ENCODE measurements around the gene NRXN3.
A peak's percentile ranks its signal among the peaks of the same experiment; 100 is the strongest.

NRXN3 gene

GRCh38 chr14:78764240-78764639, 594.1 kb downstream of the NRXN3 start:
- no peak overlapping the region for H3K4me3 ChIP-seq
- H3K36me3 ChIP-seq = no peaks in the 10 kb centered on the region
- TF ChIP-seq Cebpa-rat (IDR thresholded peaks at IDR 0.05) = no peak
- no peak overlapping the region; a peak in 1 of 22 replicates for H3K9ac ChIP-seq
- peak overlapping the region in 3 of 11 experiments; percentile 26 to 52 (median 33); a peak in 4 of 22 replicates for H3K27ac ChIP-seq
- no peaks in the 10 kb centered on the region for H3K9me3 ChIP-seq (replicated peaks in 1 of 11)
- H4K20me1 ChIP-seq = no peaks in the 10 kb centered on the region
- H3K4me1 ChIP-seq = peaks cover 0 to 57% (median 14%) of the 10 kb centered on the region in 10 experiments; a peak in 12 of 20 replicates
- peak overlapping the region in 8 of 11 experiments; percentile 5 to 74 (median 38); a peak in 11 of 22 replicates for H3K4me2 ChIP-seq
- no peaks in the 10 kb centered on the region for H3K27me3 ChIP-seq

- H3K4me2 ChIP-seq = peak overlapping the region in 7 of 11 experiments; percentile 5 to 74 (median 44); a peak in 10 of 22 replicates
- no peak overlapping the region for H3K4me3 ChIP-seq
- peak overlapping the region in 3 of 11 experiments; percentile 26 to 52 (median 33); a peak in 4 of 22 replicates for H3K27ac ChIP-seq
- peaks cover 0 to 61% (median 14%) of the 10 kb centered on the region in 10 experiments; a peak in 12 of 20 replicates for H3K4me1 ChIP-seq
- no peaks in the 10 kb centered on the region for H3K9me3 ChIP-seq (replicated peaks in 1 of 11)
- no peaks in the 10 kb centered on the region for H3K36me3 ChIP-seq
- no peaks in the 10 kb centered on the region for H4K20me1 ChIP-seq
- TF ChIP-seq Cebpa-rat (IDR thresholded peaks at IDR 0.05) = no peak
- H3K9ac ChIP-seq = no peak overlapping the region; a peak in 1 of 22 replicates
- H3K27me3 ChIP-seq = no peaks in the 10 kb centered on the region
Observed at GRCh38 chr14:78764645-78765044, 594.5 kb downstream of the NRXN3 start.

GRCh38 chr14:78767436-78767835, 597.3 kb downstream of the NRXN3 start:
- Histone ChIP-seq H4K20me1 (no peaks in the 10 kb centered on the region), H3K4me2 (peak overlapping the region in 6 of 11 experiments; percentile 21 to 69 (median 42); a peak in 11 of 22 replicates), H3K27me3 (no peaks in the 10 kb centered on the region), H3K9ac (no peak overlapping the region), H3K27ac (peak overlapping the region in 5 of 11 experiments; percentile 2 to 58 (median 45); a peak in 6 of 22 replicates), H3K9me3 (replicated peaks in 1 of 11) (no peaks in the 10 kb centered on the region), H3K4me3 (no peak overlapping the region), H3K4me1 (peaks cover 0 to 78% (median 14%) of the 10 kb centered on the region in 10 experiments; a peak in 12 of 20 replicates), H3K36me3 (no peaks in the 10 kb centered on the region)
- TF ChIP-seq Cebpa-rat (IDR thresholded peaks at IDR 0.05) = peak in 2 of 11 experiments; percentile 44 to 47; a peak in 2 of 22 replicates

- Histone ChIP-seq H3K36me3 (no peaks in the 10 kb centered on the region), H3K9me3 (replicated peaks in 1 of 11) (no peaks in the 10 kb centered on the region), H3K4me1 (no peaks in the 10 kb centered on the region), H3K27ac (no peak overlapping the region), H3K27me3 (no peaks in the 10 kb centered on the region), H3K4me2 (no peak overlapping the region), H4K20me1 (no peaks in the 10 kb centered on the region), H3K4me3 (no peak overlapping the region), H3K9ac (no peak overlapping the region)
- no peak for TF ChIP-seq Cebpa-rat (IDR thresholded peaks at IDR 0.05)
Observed at GRCh38 chr14:78782551-78782950, 612.4 kb downstream of the NRXN3 start.

GRCh38 chr14:78785265-78785664, 615.1 kb downstream of the NRXN3 start:
- TF ChIP-seq Cebpa-rat (IDR thresholded peaks at IDR 0.05) = no peak
- H3K9me3 ChIP-seq (replicated peaks in 1 of 11) = no peaks in the 10 kb centered on the region
- H3K9ac ChIP-seq = no peak overlapping the region
- no peak overlapping the region for H3K27ac ChIP-seq
- H3K4me1 ChIP-seq = no peaks in the 10 kb centered on the region
- no peaks in the 10 kb centered on the region for H3K27me3 ChIP-seq
- H3K4me3 ChIP-seq = no peak overlapping the region
- H3K4me2 ChIP-seq = no peak overlapping the region
- H4K20me1 ChIP-seq = no peaks in the 10 kb centered on the region
- no peaks in the 10 kb centered on the region for H3K36me3 ChIP-seq

- H3K4me2 ChIP-seq = no peak overlapping the region
- no peak for TF ChIP-seq Cebpa-rat (IDR thresholded peaks at IDR 0.05)
- H3K36me3 ChIP-seq = no peaks in the 10 kb centered on the region
- no peaks in the 10 kb centered on the region for H3K9me3 ChIP-seq (replicated peaks in 1 of 11)
- no peak overlapping the region for H3K27ac ChIP-seq
- H4K20me1 ChIP-seq = no peaks in the 10 kb centered on the region
- H3K4me3 ChIP-seq = no peak overlapping the region
- no peaks in the 10 kb centered on the region for H3K4me1 ChIP-seq
- no peak overlapping the region for H3K9ac ChIP-seq
- no peaks in the 10 kb centered on the region for H3K27me3 ChIP-seq
Observed at GRCh38 chr14:78788467-78789360, 618.5 kb downstream of the NRXN3 start.

- H4K20me1 ChIP-seq = no peaks in the 10 kb centered on the region
Observed at GRCh38 chr14:78790271-78790670, 620.1 kb downstream of the NRXN3 start.

GRCh38 chr14:78798757-78799156, 628.6 kb downstream of the NRXN3 start:
- H3K4me3 ChIP-seq = no peak overlapping the region
- H3K9ac ChIP-seq = no peak overlapping the region
- no peak overlapping the region for H3K4me2 ChIP-seq
- H3K27me3 ChIP-seq = no peaks in the 10 kb centered on the region
- no peak for TF ChIP-seq Cebpa-rat (IDR thresholded peaks at IDR 0.05)
- H3K27ac ChIP-seq = no peak overlapping the region
- no peaks in the 10 kb centered on the region for H4K20me1 ChIP-seq
- no peaks in the 10 kb centered on the region for H3K36me3 ChIP-seq
- H3K4me1 ChIP-seq = no peaks in the 10 kb centered on the region
- H3K9me3 ChIP-seq (replicated peaks in 1 of 11) = 0 out of 22 replicates have a peak, but pooled peaks cover 0 to 5% (median 0%) of the 10 kb centered on the region in 11 experiments

More at GRCh38 chr14:78790271-78790670, 620.1 kb downstream of the NRXN3 start:
- no peak for TF ChIP-seq Cebpa-rat (IDR thresholded peaks at IDR 0.05)
- Histone ChIP-seq H3K9ac (no peak overlapping the region), H3K4me1 (no peaks in the 10 kb centered on the region), H3K27ac (no peak overlapping the region), H3K36me3 (no peaks in the 10 kb centered on the region), H3K4me2 (no peak overlapping the region), H3K9me3 (replicated peaks in 1 of 11) (no peaks in the 10 kb centered on the region), H3K4me3 (no peak overlapping the region), H3K27me3 (no peaks in the 10 kb centered on the region)

GRCh38 chr14:78805570-78805969, 635.4 kb downstream of the NRXN3 start:
- Histone ChIP-seq H3K4me2 (no peak overlapping the region), H3K4me3 (no peak overlapping the region), H3K36me3 (no peaks in the 10 kb centered on the region), H3K4me1 (no peaks in the 10 kb centered on the region), H3K27ac (no peak overlapping the region), H3K27me3 (no peaks in the 10 kb centered on the region), H3K9ac (no peak overlapping the region), H3K9me3 (replicated peaks in 1 of 11) (0 out of 22 replicates have a peak, but pooled peaks cover 0 to 5% (median 0%) of the 10 kb centered on the region in 11 experiments), H4K20me1 (no peaks in the 10 kb centered on the region)
- TF ChIP-seq Cebpa-rat (IDR thresholded peaks at IDR 0.05) = no peak

All from BLaER1 treated with 17β-estradiol and CSF1 and Interleukin-3, amounts not matched to agents 10 nM and 100 nM (cell line).